K562 treated with DMSO at 1 percent for 48 hours (cell line): ENCODE results near the gene DMRT1. TPM values are rescaled to one million over a fixed set of nuclear protein-coding genes. Genes with fewer than 3 reads are reported as not detected.

Experiments used
- total RNA-seq: library from RNA; unstranded; fragments of 300-600 nt; gene quantifications from 2 replicates; pipeline ENCODE4 v1.2.3, GENCODE V29; 2022; ENCODE audit warnings: low replicate concordance; ENCODE audit errors: extremely low read depth

The DMRT1 gene
- total RNA-seq, result not detected in 2 replicates

DNA sequence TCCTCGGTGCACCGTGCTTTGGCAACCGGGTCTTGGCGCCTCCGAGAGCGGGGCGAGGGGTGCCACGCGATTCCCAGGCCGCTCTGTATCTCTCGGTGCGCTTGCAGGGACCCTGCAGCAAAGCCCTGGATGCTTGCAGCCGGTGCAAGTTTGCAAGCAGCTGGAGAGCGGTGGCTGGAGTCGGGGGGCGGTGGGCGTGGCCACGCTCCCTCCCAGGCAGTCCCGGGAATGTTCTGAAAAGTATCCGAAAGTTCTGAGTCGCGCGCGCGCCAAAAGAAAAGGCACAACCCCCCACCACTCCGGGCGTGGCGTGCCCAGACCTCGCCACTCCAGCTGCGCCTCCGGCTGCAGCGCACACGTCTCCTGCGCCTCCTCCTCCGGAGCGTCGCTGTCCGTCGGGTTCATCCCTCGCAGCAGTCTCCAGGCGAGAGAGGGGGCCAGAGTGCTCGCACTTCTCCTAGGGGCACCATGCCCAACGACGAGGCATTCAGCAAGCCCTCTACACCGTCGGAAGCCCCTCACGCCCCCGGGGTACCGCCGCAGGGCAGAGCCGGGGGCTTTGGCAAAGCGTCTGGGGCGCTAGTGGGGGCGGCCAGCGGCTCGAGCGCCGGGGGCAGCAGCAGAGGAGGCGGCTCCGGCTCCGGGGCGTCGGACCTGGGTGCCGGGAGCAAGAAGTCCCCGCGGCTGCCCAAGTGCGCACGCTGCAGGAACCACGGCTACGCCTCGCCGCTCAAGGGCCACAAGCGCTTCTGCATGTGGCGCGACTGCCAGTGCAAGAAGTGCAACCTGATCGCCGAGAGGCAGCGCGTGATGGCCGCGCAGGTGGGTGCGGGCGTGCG is at the start of gene DMRT1:
Gene DMRT1, plus strand, starts transcription at position 327 of the 839 bp plus-strand sequence. Its CDS starts 142 bp downstream, at position 469.

DNA sequence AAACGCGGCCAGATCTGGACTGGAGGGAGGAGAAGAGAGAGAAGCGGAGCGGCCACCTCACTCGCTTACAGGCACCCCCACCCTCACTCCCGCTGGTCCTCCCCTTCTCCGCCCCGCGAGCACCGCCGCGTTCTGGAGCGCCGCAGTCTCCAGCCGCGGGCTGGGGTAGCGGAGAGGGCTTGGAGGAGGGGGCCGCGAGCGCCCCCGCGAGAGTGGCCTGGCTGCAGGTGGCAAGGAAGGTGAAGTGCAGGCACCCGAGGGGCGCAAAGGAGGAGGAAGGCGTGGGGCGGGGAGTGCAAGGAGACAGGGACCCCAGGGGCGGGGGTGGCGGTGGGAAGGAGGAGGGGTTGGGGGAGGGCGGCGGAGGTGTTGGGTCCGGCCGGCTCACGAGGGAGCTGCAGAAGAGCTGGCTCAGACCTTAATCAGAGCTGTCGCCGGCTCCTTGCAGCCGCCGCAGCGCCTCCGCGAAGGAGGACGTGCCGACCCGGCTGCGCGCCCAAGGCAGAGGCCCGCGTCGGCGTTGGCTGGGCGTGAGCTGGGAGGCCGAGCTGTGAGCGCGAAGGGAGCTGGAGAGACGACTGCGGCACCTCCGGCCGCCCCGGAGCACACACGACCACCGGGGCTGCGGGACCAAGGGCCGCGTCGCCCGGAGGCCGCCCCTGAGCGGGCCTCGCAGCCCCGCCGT is 134.9 kb downstream of the DMRT1 start, which contains the start of gene DMRT3:
Gene DMRT3, plus strand, starts transcription at position 398 of the 685 bp plus-strand sequence. CDS start 347 bp downstream, outside the sequence.

Other genes starting within 250 kb of the DMRT1 start
- not detected in 2 replicates for gene DMRT3, start 135.0 kb downstream of the DMRT1 start, total RNA-seq
- gene DMRT2, start 208.7 kb downstream of the DMRT1 start, total RNA-seq, result not detected in 2 replicates